Type B pancreatic cell (in vitro differentiated cells): ENCODE results near the gene SETD1A. TPM values are rescaled to one million over a fixed set of nuclear protein-coding genes. Genes with fewer than 3 reads are reported as not detected.
A peak's percentile ranks its signal among the peaks of the same experiment; 100 is the strongest.

Experiments
- DNase-seq: peaks from one replicate; pipeline ENCODE4 v3.0.0; 2021; ENCODE audit warnings: mixed read lengths; ENCODE audit not compliant: unreplicated experiment; ENCODE audit errors: extremely low spot score
- H3K27ac Mint-ChIP-seq: 2 replicates; pipeline ENCODE4 v1.8.0; 2021; ENCODE audit warnings: mild to moderate bottlenecking, mixed read lengths
- H3K27me3 Mint-ChIP-seq: 2 replicates; pipeline ENCODE4 v1.8.0; 2021; ENCODE audit warnings: mixed read lengths
- H3K36me3 Mint-ChIP-seq: 2 replicates; pipeline ENCODE4 v1.8.0; 2021; ENCODE audit warnings: mixed read lengths
- H3K4me1 Mint-ChIP-seq: one replicate; pipeline ENCODE4 v1.8.0; 2021; ENCODE audit warnings: mixed read lengths; ENCODE audit not compliant: unreplicated experiment
- H3K4me3 Mint-ChIP-seq: 2 replicates; pipeline ENCODE4 v1.8.0; 2021; ENCODE audit warnings: mild to moderate bottlenecking, mixed read lengths
- H3K9me3 Mint-ChIP-seq: 2 replicates; pipeline ENCODE4 v1.8.0; 2021; ENCODE audit warnings: mixed read lengths
- total RNA-seq: library from RNA; stranded (reverse); gene quantifications from 2 replicates; pipeline ENCODE4 v1.2.1, GENCODE V29; 2021; ENCODE audit warnings: low replicate concordance
- TF ChIP-seq, protein P1 (sequence below): fragments of 200-600 bp; sonication (generic); conservative IDR thresholded peaks from 2 replicates; pipeline ENCODE4 v1.5.0; 2021; ENCODE audit warnings: antibody characterized with exemption, mild to moderate bottlenecking

SETD1A gene
- total RNA-seq, 1 donor from 2014 or later: 25.0 TPM

DNA sequence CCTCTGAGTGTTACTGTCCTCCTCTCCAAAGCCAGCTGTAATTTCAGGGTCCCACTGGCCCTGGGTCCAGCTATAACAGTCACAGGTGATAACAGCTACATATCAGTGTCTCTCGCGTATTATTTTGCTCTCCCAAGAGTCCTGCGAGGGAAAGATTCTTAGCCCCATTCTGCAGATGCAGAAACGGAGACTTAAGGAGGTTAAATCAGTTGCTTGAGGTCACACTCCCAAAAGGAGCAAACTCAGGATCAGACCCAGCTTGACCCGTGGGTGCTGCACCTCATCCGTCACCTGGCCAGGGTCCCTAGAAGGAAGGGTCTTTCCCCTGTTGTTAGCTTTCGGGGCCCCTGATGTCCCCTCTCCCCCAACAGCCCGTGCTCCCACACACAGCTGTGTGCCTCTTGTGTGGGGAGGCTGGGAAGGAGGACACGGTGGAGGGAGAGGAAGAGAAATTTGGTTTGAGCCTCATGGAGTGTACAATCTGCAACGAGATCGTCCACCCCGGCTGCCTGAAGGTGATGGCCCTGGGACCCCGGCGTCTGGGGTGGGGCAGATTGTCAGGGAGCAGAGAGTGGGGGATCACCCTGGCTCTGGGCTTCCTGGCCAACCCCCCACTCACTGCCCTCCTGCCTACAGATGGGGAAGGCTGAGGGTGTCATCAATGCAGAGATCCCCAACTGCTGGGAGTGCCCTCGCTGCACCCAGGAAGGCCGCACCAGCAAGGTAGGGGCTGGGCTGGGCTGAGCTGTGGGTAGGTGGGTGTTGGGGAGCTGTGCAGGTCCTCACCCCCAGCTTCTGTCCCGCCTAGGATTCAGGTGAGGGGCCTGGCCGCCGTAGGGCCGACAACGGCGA lies 30.4 kb upstream of the SETD1A start:
- H3K27me3 Mint-ChIP-seq: no peaks in the 10 kb centered on the region
- H3K4me1 Mint-ChIP-seq: peaks cover 20% of the 10 kb centered on the region
- DNase-seq: no peak
- H3K27ac Mint-ChIP-seq: peak overlapping the region; percentile 41
- H3K36me3 Mint-ChIP-seq: peaks cover 4% of the 10 kb centered on the region
- no peaks in the 10 kb centered on the region for H3K9me3 Mint-ChIP-seq
- TF ChIP-seq, protein P1, sequence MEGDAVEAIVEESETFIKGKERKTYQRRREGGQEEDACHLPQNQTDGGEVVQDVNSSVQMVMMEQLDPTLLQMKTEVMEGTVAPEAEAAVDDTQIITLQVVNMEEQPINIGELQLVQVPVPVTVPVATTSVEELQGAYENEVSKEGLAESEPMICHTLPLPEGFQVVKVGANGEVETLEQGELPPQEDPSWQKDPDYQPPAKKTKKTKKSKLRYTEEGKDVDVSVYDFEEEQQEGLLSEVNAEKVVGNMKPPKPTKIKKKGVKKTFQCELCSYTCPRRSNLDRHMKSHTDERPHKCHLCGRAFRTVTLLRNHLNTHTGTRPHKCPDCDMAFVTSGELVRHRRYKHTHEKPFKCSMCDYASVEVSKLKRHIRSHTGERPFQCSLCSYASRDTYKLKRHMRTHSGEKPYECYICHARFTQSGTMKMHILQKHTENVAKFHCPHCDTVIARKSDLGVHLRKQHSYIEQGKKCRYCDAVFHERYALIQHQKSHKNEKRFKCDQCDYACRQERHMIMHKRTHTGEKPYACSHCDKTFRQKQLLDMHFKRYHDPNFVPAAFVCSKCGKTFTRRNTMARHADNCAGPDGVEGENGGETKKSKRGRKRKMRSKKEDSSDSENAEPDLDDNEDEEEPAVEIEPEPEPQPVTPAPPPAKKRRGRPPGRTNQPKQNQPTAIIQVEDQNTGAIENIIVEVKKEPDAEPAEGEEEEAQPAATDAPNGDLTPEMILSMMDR: no peak
- H3K4me3 Mint-ChIP-seq: peak overlapping the region; percentile 61

DNA sequence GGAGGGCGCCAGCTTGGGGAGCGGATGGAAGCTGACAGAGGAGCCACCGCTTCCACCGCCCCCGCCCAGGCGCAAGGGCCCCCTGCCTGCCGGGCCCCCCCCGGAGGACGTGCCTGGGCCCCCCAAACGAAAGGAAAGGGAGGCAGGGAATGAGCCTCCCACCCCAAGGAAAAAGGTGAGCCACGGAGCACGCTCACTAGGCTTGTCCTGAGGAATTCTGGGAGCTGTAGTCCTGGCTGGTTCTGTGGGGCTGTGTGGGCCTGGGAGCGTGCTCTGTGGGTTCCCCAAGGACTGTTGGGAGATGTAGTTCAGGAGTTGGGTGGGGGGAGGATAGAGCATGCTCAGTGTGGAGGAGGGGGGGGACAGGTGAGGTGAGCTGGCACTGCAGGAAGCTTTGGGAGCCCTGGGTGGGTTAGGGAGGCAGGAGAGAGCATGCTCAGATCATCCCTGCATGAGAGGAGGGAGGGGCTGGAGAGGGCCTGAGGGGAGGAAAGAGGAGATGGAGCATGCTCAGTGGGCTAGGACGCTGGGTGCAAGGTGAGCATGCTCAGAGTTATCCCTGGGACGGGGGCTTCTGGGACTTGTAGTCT lies 29.7 kb upstream of the SETD1A start:
- Mint-ChIP-seq H3K4me3 (peak overlapping the region; percentile 25), H3K36me3 (peaks cover 7% of the 10 kb centered on the region), H3K27me3 (no peaks in the 10 kb centered on the region), H3K27ac (no peak overlapping the region), H3K4me1 (peaks cover 20% of the 10 kb centered on the region), H3K9me3 (no peaks in the 10 kb centered on the region)
- TF ChIP-seq, protein P1: no peak
- peak; percentile 76 for DNase-seq

DNA sequence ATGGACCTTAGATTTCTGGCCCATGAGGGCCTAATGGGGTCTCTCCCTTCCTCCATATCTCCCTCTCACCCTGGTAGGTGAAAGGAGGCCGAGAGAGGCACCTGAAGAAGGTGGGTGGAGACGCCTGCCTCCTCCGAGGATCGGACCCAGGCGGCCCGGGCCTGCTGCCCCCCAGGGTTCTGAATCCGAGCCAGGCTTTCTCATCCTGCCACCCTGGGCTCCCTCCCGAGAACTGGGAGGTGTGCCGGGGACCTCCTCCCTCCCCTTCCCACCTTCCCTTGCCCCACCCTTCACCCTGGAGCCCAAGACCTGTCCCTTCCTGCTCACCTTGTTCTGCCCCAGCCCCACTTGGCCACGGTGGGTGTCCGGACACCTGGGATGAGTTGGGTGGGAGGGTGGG lies 29.2 kb upstream of the SETD1A start:
- Mint-ChIP-seq H3K4me3 (peak overlapping the region; percentile 25), H3K9me3 (no peaks in the 10 kb centered on the region), H3K36me3 (peaks cover 7% of the 10 kb centered on the region), H3K27me3 (no peaks in the 10 kb centered on the region), H3K4me1 (peaks cover 20% of the 10 kb centered on the region), H3K27ac (no peak overlapping the region)
- DNase-seq: no peak
- TF ChIP-seq, protein P1: no peak

DNA sequence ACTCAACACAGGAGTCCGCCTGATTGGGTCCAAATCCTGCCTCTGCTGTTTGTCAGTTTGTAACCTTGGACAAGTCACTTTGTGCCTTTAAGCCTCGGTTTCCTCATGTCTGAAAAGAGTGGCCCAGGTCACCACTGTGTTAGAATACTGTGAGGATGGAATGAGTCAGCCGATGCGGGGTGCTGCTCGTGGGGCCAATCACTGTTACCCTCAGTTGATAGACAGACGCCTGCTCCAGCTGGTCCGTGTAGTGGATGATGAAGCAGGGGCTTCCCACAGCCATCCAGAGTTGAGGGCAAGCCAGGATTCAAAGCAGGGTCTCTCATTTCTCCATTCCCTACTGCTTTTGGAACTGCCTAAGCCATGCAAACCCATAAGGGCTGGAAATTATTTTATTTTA lies 28.4 kb upstream of the SETD1A start:
- Mint-ChIP-seq H3K9me3 (no peaks in the 10 kb centered on the region), H3K27ac (no peak overlapping the region), H3K4me1 (peaks cover 20% of the 10 kb centered on the region), H3K27me3 (no peaks in the 10 kb centered on the region), H3K36me3 (peaks cover 7% of the 10 kb centered on the region), H3K4me3 (no peak overlapping the region)
- DNase-seq: no peak
- TF ChIP-seq, protein P1: no peak

DNA sequence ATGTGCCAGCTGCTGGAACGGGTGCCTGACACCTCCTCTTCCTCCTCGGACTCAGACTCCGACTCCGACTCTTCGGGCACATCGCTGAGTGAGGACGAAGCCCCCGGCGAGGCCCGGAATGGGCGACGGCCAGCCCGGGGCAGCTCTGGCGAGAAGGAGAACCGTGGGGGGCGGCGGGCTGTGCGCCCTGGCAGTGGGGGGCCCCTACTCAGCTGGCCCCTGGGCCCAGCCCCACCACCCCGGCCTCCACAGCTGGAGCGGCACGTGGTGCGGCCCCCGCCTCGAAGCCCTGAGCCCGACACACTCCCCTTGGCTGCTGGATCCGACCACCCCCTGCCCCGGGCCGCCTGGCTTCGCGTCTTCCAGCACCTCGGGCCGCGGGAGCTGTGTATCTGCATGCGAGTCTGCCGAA lies 27.4 kb upstream of the SETD1A start:
- DNase-seq: no peak
- H3K9me3 Mint-ChIP-seq: no peaks in the 10 kb centered on the region
- peaks cover 15% of the 10 kb centered on the region for H3K4me1 Mint-ChIP-seq
- H3K36me3 Mint-ChIP-seq: peaks cover 10% of the 10 kb centered on the region
- no peak overlapping the region for H3K27ac Mint-ChIP-seq
- H3K27me3 Mint-ChIP-seq: no peaks in the 10 kb centered on the region
- TF ChIP-seq, protein P1: no peak
- no peak overlapping the region for H3K4me3 Mint-ChIP-seq
